Esophagus (tissue), 2 donors: Measurements from ENCODE around the gene HDGFL3. TPM values are rescaled to one million over a fixed set of nuclear protein-coding genes. Genes with fewer than 3 reads are reported as not detected.

Experiments
- H3K27ac ChIP-seq, 2 donors: one replicate each; pipeline ENCODE4 v1.5.1; 2013; ENCODE audit warnings: low read depth in 2 of 2, mild to moderate bottlenecking in 2 of 2, inconsistent platforms in 1 of 2, low read length in 1 of 2, moderate library complexity in 1 of 2
- H3K27me3 ChIP-seq, 2 donors: one replicate each; pipeline ENCODE4 v1.6.1; 2013; ENCODE audit warnings: low read length in 2 of 2, control low read depth in 1 of 2, mild to moderate bottlenecking in 1 of 2; ENCODE audit not compliant: insufficient read depth in 2 of 2, control insufficient read depth in 1 of 2
- H3K36me3 ChIP-seq, 2 donors: one replicate each; pipeline ENCODE4 v1.6.1; 2013; ENCODE audit warnings: low read length in 1 of 2; ENCODE audit not compliant: control insufficient read depth in 2 of 2, insufficient read depth in 2 of 2
- H3K4me1 ChIP-seq, 2 donors: one replicate each; pipeline ENCODE4 v1.6.1; 2013; ENCODE audit warnings: low read length in 1 of 2; ENCODE audit not compliant: control insufficient read depth in 2 of 2, insufficient read depth in 2 of 2
- H3K4me3 ChIP-seq, 2 donors: one replicate each; pipeline ENCODE4 v1.5.1; 2013; ENCODE audit warnings: low read length in 2 of 2, mild to moderate bottlenecking in 2 of 2, low read depth in 1 of 2, moderate library complexity in 1 of 2
- H3K9me3 ChIP-seq, 2 donors: one replicate each; pipeline ENCODE4 v1.6.1; 2013; ENCODE audit warnings: mild to moderate bottlenecking in 2 of 2, low read depth in 1 of 2, low read length in 1 of 2, moderate library complexity in 1 of 2; ENCODE audit not compliant: control insufficient read depth in 2 of 2, insufficient read depth in 1 of 2
- WGBS, 2 donors: extraction: QIAGEN DNeasy Blood & Tissue Kit; methylation state at CpG; one replicate each; pipeline ENCODE4 v1.1.7; 2013; 5-methylcytosine and 5-hydroxymethylcytosine counted together
- polyA plus RNA-seq, 2 donors: library from polyadenylated mRNA; stranded (reverse); fragments of 200-250 nt; gene quantifications; one replicate each; pipeline ENCODE4 v1.2.3, GENCODE V29; 2013
- donor health status: healthy with polysubstance abuse.
- donor health status: Bipolar disorder and iron deficiency.

HDGFL3 gene
- polyA plus RNA-seq, 2 donors, result 3.4 to 6.3 TPM

DNA sequence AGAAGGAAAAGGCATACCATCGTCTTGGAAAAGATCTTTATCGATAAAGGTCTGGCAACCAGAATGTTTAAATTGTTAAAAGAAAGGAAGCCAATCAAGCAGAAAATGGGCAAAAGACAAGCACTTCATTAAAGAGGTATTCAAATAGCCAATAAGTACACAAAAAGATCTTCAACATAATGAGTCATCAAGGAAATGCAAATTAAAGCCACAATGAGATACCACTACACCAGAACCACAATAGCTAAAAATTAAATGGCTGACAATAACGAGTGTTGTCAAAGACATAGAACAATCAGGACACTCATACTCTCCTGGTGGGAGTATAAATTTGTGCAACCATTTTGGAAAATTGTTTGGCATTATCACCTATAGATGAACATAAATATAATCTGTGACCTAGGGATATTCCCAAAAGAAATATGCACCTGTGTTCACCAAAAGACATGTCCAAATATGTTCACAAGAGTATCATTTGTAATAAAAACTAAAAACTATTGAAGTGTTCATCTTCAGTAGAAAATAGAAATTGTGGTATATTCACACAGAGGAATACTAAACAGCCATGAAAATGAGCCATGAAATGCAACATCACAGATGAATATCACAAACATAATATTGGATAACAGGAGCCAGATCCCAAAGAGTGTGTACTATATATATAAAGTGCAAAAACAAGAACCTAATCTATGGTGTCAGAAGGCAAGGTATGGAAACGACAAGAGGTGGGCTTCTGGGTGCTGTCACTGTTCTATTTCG lies 126.2 kb downstream of the HDGFL3 start:
- H3K4me1 ChIP-seq, result no peaks in the 10 kb centered on the region
- peaks cover 0 to 3% of the 10 kb centered on the region in 2 donors for H3K27me3 ChIP-seq
- no peaks in the 10 kb centered on the region for H3K36me3 ChIP-seq
- H3K27ac ChIP-seq, result no peak overlapping the region
- H3K4me3 ChIP-seq, result no peak overlapping the region
- 80 to 84% methylated on average over 5 of the region's 5 CpGs for WGBS, 2 donors
- H3K9me3 ChIP-seq, result no peaks in the 10 kb centered on the region

DNA sequence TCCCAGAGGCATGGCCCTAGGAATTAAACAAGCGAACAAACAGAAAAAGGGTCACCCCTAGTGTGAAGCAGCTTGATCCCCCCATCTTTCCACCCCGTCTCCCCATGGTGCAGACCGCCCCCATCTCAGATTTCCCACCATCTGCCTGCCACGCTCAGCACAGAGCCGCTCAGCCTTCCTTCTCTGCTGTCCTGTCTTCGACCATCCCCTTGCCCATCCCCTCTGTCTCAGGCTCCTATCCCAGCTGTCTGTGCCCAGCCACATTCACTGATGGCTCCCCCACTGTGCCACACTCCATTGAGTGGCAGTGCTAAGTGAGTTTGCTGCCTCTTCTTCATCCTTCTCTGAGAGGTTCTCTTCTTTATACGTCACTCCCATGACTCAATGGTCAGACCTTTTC lies 128.9 kb downstream of the HDGFL3 start:
- H3K4me3 ChIP-seq, result no peak overlapping the region
- no peaks in the 10 kb centered on the region for H3K4me1 ChIP-seq
- no peak overlapping the region for H3K27ac ChIP-seq
- no peaks in the 10 kb centered on the region for H3K36me3 ChIP-seq
- peaks cover 0 to 2% of the 10 kb centered on the region in 2 donors for H3K9me3 ChIP-seq
- H3K27me3 ChIP-seq, result peaks cover 0 to 3% of the 10 kb centered on the region in 2 donors
- 60 to 64% methylated on average over 7 of the region's 7 CpGs for whole genome bisulfite sequencing, 2 donors

Other genes with a start within 250 kb of the HDGFL3 start
- gene RAMAC, start 221.6 kb downstream of the HDGFL3 start, polyA plus RNA-seq, result 10 to 100 TPM; 26.3 to 28.2 TPM
- gene C15orf40, start 196.2 kb downstream of the HDGFL3 start, polyA plus RNA-seq, result 10 to 100 TPM; 17.0 to 19.5 TPM
- 10 to 100 TPM in 1 of 2 donors, 1 to 10 TPM in 1; 6.8 to 18.1 TPM for gene BTBD1, start 140.6 kb downstream of the HDGFL3 start, polyA plus RNA-seq
- 1 to 10 TPM in 1 of 2 donors, under 1 TPM in 1; 0.75 to 1.1 TPM for gene TM6SF1, start 100.2 kb downstream of the HDGFL3 start, polyA plus RNA-seq
- gene BNC1, start 76.8 kb upstream of the HDGFL3 start, polyA plus RNA-seq, result 1 to 10 TPM; 7.1 to 7.6 TPM
- gene SH3GL3, start 239.5 kb upstream of the HDGFL3 start, polyA plus RNA-seq, result 1 to 10 TPM; 3.3 to 8.3 TPM